Activated naive CD4-positive, alpha-beta T cell treated with anti-CD3 and anti-CD28 coated beads, Interleukin-2, amount 10 ng/mL, durations not matched to agents 7 days and 5 days (primary cell): ENCODE measurements around the gene MOB3C.
A peak's percentile ranks its signal among the peaks of the same experiment; 100 is the strongest.
"Not testable (repeated sequence)": the region's sequence is repeated elsewhere in the genome, so short reads cannot be mapped to it uniquely, and the experiment has no call there.

ENCODE experiments used
- CTCF ChIA-PET: fragments of 350-600 bp; sonication (Branson Sonifier 250); formaldehyde crosslinking; loops from one replicate; lab custom pipeline; 2021; ENCODE audit warnings: antibody characterized with exemption; lab: Charles Lee
- DNase-seq: peaks from one replicate; pipeline ENCODE4 v3.0.0-alpha.2; 2020
- H3K27ac Mint-ChIP-seq: one replicate; pipeline ENCODE4 v1.8.0; 2021; ENCODE audit warnings: mild to moderate bottlenecking, moderate library complexity, mixed read lengths
- H3K27me3 Mint-ChIP-seq: one replicate; pipeline ENCODE4 v1.8.0; 2021; ENCODE audit warnings: mild to moderate bottlenecking, mixed read lengths
- H3K36me3 Mint-ChIP-seq: one replicate; pipeline ENCODE4 v1.8.0; 2021; ENCODE audit warnings: mixed read lengths
- H3K4me1 Mint-ChIP-seq: one replicate; pipeline ENCODE4 v1.8.0; 2021; ENCODE audit warnings: mixed read lengths
- H3K4me3 Mint-ChIP-seq: one replicate; pipeline ENCODE4 v1.8.0; 2021; ENCODE audit warnings: mild to moderate bottlenecking, moderate library complexity, mixed read lengths
- H3K9me3 Mint-ChIP-seq: one replicate; pipeline ENCODE4 v1.8.0; 2021; ENCODE audit warnings: mixed read lengths

The MOB3C gene

DNA sequence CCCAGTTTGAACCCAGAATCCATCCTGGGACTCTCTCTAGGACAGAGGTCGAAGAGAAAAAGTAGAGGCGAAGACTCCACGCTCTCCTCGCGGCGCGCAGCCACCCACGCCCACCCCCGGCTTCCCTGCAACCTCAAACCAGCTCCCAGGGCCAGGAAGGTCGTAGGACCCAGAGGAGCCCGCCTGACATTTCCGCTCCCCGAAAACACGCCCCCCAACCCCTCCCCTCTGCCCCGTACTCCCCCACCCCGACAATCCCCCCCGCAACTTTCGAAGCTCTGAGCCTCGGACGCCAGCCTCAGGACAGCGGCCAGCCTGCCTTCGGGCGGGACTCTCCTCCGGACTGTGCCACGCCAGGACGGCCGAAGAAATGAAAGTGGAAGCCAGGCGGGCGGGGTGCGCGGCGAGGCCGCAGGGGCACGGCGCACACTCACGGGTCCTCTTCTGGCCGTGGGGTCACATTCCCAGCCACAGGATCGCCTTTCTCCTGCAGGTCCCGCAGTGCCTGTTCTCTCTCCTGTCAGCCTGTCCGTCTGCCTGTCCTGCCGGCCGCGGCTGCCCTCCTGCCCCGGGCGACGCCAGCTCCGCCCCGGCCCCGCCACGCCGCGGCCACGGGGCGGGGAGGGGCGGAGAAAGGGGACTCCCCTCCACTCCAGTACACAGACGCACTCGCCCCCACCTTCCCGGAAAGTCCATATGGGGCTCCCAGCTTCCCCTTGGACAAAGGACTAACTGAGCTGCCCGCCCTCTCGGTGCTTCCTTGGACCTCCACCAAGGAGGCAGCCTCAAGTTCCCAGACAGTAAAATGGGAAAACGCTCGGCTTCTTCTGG is at the start of gene MOB3C:
Gene MOB3C (minus strand): TSS at position 535 of the 831 bp plus-strand sequence. CDS start 3,490 bp downstream, outside the sequence.
- Mint-ChIP-seq H3K27ac (peak within 1 kb of the TSS; percentile 86), H3K36me3 (peaks cover 10% of the 10 kb centered on the region), H3K4me1 (peaks cover 56% of the 10 kb centered on the region), H3K9me3 (no peaks in the 10 kb centered on the region), H3K4me3 (peak within 1 kb of the TSS; percentile 91), H3K27me3 (peaks cover 31% of the 10 kb centered on the region)
- peak; percentile 83 for DNase-seq
- CTCF ChIA-PET: interaction anchor here (0.9 to 3.4 kb wide), 4 partner anchors 12 to 563 kb away, joined by 3 to 22 read pairs (median 3); partner anchors contain the start of gene MKNK1

DNA sequence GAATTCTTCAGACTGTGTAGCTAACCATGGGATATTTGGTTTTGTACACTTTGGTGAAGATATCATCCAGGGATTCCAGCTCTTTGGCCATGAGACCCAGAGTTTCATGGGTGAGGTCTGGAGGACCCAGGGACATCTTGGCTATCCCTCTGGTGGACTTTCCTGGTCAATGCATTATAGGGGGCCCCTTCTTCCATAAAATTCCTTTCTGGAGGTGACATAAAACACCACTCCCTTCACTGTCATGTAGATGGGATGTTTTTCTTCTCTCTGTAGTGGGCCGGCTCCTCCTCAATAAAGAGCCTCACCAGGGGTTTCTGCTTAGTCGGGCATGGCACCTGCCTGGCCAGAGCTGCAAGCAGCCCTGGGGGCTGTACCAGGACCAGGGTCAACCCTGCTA is 49.4 kb upstream of the MOB3C start:
- peaks cover 26% of the 10 kb centered on the region for H3K4me1 Mint-ChIP-seq
- H3K27me3 Mint-ChIP-seq: no peaks in the 10 kb centered on the region
- H3K27ac Mint-ChIP-seq: no peak overlapping the region
- CTCF ChIA-PET: interaction anchor here (0.6 kb wide), 1 partner anchor 188 kb away, joined by 3 read pairs; no protein-coding TSS in a partner anchor
- no peak overlapping the region for H3K4me3 Mint-ChIP-seq
- DNase-seq: no peak
- peaks cover 25% of the 10 kb centered on the region for H3K36me3 Mint-ChIP-seq
- no peaks in the 10 kb centered on the region for H3K9me3 Mint-ChIP-seq

DNA sequence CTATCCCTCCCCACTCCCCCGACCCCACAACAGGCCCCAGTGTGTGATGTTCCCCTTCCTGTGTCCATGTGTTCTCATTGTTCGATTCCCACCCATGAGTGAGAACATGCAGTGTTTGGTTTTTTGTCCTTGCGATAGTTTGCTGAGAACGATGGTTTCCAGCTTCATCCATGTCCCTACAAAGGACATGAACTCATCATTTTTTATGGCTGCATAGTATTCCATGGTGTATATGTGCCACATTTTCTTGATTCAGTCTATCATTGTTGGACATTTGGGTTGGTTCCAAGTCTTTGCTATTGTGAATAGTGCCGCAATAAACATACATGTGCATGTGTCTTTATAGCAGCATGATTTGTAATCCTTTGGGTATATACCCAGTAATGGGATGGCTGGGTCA is 46.3 kb upstream of the MOB3C start:
- H3K4me1 Mint-ChIP-seq: peaks cover 40% of the 10 kb centered on the region
- H3K27ac Mint-ChIP-seq, DNase-seq, H3K27me3 Mint-ChIP-seq, H3K4me3 Mint-ChIP-seq, CTCF ChIA-PET, H3K9me3 Mint-ChIP-seq: not testable (repeated sequence)
- peaks cover 33% of the 10 kb centered on the region for H3K36me3 Mint-ChIP-seq

DNA sequence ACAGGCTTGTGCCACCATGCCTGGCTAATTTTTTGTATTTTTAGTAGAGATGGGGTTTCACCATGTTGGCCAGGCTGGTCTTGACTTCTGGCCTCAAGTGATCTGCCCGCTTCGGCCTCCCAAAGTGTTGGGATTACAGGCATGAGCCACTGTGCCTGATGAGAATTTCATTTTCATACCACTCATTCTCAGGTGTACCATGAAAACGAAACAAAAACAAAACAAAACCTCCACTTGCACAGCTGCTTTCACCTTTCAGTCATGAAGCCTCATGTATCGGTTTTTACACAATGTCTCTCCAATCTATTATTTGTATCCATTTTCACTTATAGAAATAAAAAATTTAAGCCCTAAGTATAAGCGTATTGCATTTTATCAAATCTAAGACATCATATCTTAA is 43.5 kb upstream of the MOB3C start:
- H3K9me3 Mint-ChIP-seq, H3K27me3 Mint-ChIP-seq, H3K4me3 Mint-ChIP-seq, CTCF ChIA-PET, DNase-seq: not testable (repeated sequence)
- Mint-ChIP-seq H3K27ac (peak overlapping the region; percentile 7), H3K36me3 (peaks cover 44% of the 10 kb centered on the region), H3K4me1 (peaks cover 21% of the 10 kb centered on the region)

DNA sequence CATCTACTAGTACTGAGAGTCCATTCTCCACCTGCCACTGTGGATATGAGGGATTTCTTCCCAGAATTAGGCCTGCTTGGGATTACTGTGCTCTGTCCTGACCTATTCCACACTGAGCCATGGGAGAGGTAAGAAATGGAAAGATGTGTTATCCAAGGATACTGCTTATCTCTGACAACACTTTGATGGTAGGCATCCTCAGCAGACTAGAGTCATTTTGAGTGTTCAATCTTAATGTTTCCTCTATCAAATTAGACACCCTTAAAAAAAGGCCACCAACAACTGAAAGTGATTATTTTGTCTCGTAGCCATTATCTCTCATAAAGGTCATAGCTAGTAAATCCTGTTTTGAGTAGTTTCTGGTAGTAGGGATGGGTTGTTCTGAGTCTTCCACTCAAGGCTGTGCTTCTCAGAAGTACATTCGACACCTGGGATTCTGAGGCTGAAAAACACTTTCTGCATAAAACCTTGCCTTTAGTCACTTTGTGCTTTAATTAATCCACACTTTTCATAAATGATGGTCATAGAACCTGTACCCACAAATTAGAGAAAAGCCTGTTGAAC is 42.8 kb upstream of the MOB3C start:
- no peaks in the 10 kb centered on the region for H3K9me3 Mint-ChIP-seq

DNA sequence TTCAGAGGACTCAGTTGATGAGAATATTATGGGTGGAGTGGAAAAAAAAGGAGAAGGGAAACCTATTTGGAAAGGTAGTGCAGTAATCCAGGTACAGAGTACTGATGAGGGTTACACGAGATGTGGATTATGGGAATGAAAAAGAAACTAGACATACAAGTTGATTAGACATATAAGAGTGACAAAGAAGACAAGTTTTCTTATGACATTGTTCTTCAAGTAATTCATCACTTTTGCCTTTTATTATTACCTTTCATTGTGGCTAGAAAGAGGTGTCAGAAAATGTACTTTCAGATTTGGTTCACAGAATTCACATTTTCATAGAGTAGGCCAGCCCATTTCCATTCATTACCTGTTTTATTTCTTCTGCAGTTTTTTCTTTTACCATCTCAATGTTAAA is 41.2 kb upstream of the MOB3C start:
- CTCF ChIA-PET: interaction anchor here (0.7 kb wide), 1 partner anchor 434 kb away, joined by 3 read pairs; no protein-coding TSS in a partner anchor
- no peaks in the 10 kb centered on the region for H3K27me3 Mint-ChIP-seq
- H3K9me3 Mint-ChIP-seq: no peaks in the 10 kb centered on the region
- no peak for DNase-seq
- peaks cover 17% of the 10 kb centered on the region for H3K4me1 Mint-ChIP-seq
- H3K27ac Mint-ChIP-seq: no peak overlapping the region
- H3K36me3 Mint-ChIP-seq: peaks cover 38% of the 10 kb centered on the region
- H3K4me3 Mint-ChIP-seq: no peak overlapping the region

More for the DNA sequence above, 42.8 kb upstream of the MOB3C start:
- no peak for DNase-seq
- CTCF ChIA-PET: no interaction called here
- H3K36me3 Mint-ChIP-seq: peaks cover 45% of the 10 kb centered on the region
- H3K4me1 Mint-ChIP-seq: peaks cover 17% of the 10 kb centered on the region
- no peaks in the 10 kb centered on the region for H3K27me3 Mint-ChIP-seq
- no peak overlapping the region for H3K27ac Mint-ChIP-seq
- no peak overlapping the region for H3K4me3 Mint-ChIP-seq

DNA sequence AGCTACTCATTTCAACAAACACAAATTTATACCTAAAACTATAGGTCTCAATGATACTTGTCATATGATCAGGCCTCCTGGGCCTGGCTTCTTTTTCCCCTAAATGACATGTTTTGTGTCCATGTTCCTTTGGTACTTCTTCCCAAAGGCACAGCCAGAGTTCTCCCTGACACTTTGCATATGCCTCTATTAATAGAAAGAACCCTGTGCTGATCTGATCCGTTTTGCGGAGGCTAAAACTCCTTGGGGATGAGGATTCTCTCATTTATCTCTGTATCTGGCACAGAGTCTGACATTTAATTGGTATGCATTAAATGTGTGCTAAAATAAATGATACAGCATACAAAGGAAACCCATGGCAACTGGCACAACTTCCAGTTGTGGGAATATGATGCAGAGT is 40.0 kb upstream of the MOB3C start:
- Mint-ChIP-seq H3K36me3 (peaks cover 43% of the 10 kb centered on the region), H3K4me1 (peaks cover 17% of the 10 kb centered on the region), H3K4me3 (no peak overlapping the region), H3K9me3 (no peaks in the 10 kb centered on the region), H3K27me3 (no peaks in the 10 kb centered on the region), H3K27ac (no peak overlapping the region)
- CTCF ChIA-PET: interaction anchor here (1.1 kb wide), 1 partner anchor 34 kb away, joined by 3 read pairs; no protein-coding TSS in a partner anchor
- no peak for DNase-seq

DNA sequence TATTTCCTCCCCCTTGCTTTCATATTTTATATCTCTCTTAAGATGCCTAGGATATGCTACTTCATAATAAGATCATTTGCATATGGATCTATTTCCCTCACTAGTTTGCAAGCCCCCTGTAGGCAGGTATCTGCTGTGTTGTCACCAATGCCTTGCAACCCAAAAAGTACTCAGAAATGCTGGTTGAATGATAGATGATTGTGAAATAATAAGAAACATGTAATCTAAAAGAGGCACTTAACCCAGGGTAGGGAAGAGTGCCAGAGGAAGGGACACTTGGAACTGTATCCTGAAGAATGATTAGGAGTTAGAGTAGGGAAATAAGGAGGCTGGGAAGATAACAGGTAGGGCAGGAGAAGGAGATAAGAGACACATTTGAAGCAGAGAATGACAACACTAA is 39.2 kb upstream of the MOB3C start:
- Mint-ChIP-seq H3K36me3 (peaks cover 46% of the 10 kb centered on the region), H3K4me1 (peaks cover 14% of the 10 kb centered on the region), H3K27ac (no peak overlapping the region), H3K4me3 (no peak overlapping the region), H3K27me3 (no peaks in the 10 kb centered on the region), H3K9me3 (no peaks in the 10 kb centered on the region)
- CTCF ChIA-PET: no interaction called here
- no peak for DNase-seq

DNA sequence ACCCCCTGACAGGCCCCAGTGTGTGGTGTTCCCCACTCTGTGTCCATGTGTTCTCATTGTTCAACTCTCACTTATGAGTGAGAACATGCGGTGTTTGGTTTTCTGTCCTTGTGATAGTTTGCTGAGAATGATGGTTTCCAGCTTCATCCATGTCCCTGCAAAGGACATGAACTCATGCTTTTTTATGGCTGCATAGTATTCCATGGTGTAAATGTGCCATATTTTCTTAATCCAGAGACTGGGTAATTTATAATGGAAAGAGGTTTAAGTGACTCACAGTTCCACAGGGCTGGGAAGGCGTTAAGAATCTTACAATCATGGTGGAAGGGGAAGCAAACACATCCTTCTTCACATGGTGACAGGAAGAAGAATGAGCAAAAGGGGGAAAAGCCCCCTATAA is 38.1 kb upstream of the MOB3C start:
- DNase-seq, H3K27ac Mint-ChIP-seq, CTCF ChIA-PET, H3K4me1 Mint-ChIP-seq, H3K27me3 Mint-ChIP-seq, H3K9me3 Mint-ChIP-seq, H3K4me3 Mint-ChIP-seq: not testable (repeated sequence)
- H3K36me3 Mint-ChIP-seq: peaks cover 54% of the 10 kb centered on the region

DNA sequence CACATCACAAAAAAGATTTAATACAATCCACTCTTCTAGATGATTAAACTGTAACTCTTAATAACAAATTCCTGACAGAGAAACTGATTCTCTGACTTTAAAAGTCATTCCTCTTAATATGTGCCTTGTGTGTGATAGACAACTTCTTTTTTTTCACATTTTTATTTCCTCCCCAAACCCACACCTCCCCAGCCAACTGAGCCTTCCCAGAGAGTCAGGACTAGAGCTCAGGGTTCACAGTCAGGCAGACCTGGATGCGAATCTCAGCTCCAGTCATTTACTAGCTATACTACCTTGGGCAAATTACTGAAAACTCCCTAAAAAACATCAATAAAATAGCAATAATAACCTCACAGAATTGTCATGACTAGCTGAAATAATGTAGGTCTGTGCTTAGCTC is 37.4 kb upstream of the MOB3C start:
- no peak overlapping the region for H3K27ac Mint-ChIP-seq
- DNase-seq: no peak
- CTCF ChIA-PET: no interaction called here

DNA sequence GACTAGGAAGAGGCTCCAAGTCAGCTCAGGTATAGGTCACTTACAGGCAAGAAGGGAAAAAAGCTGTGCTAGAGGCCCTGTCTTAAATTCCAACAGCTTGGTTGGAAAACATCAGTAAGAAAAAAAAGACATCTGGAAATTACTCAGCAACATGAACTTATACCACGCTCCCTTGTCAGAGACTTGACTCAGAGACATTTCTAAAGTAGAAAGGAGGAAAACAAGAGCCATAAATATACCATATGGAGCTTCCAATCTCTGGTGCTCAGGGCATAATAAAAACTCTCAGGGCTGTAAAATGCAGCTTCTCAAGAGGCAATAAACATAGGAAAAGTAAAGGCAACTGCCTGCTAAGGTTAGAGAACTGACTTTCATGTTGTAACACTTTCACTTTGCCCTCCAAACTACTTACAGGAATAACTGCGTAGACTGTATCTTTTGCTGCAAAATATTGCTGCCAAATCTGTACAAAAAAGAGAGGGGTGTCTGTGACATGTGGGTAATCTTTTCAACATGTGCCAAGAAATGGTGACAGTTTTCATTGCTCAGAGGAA is 36.9 kb upstream of the MOB3C start:
- CTCF ChIA-PET: no interaction called here
- H3K4me1 Mint-ChIP-seq: no peaks in the 10 kb centered on the region
- H3K27me3 Mint-ChIP-seq: no peaks in the 10 kb centered on the region
- no peak overlapping the region for H3K4me3 Mint-ChIP-seq
- H3K27ac Mint-ChIP-seq: no peak overlapping the region
- no peak for DNase-seq
- H3K9me3 Mint-ChIP-seq: peaks cover 5% of the 10 kb centered on the region
- peaks cover 56% of the 10 kb centered on the region for H3K36me3 Mint-ChIP-seq

More for the DNA sequence above, 37.4 kb upstream of the MOB3C start:
- Mint-ChIP-seq H3K4me1 (no peaks in the 10 kb centered on the region), H3K36me3 (peaks cover 55% of the 10 kb centered on the region), H3K4me3 (no peak overlapping the region), H3K27me3 (no peaks in the 10 kb centered on the region), H3K9me3 (peaks cover 5% of the 10 kb centered on the region)

DNA sequence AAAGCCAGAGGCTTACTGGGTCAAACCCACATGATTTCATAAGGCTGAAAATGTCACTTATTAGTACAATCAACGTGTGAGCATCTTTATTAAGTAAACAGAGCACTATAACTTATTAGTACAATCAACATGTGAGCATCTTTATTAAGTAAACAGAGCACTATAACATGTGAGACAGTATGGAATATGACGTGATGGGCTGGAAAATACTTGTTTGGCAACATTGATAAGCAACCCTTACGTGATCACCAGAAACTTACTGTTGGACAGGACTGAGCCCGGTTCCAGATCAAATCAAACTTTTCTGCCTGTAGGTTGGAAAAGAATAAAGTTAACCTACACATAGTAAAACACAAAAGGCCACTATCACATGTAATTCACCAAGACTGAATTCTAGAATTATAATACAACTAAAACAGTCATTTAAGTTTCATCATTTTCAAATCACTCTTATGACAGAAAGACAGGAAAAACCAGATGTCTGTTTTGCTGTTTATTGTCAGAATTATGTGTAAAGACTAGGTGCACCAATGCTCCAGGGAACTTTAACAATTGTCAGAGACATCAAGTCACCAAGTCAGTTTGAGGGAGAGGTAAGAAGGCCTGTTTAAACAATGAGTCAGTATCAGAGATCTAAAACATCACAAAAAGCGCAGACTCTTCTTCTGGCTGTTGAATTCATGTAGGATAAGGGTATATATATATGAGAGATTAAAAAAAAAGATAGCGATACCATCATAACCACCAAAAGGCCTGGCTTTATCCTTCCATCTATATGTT is 35.9 kb upstream of the MOB3C start:
- no peak for DNase-seq
- H3K27me3 Mint-ChIP-seq: no peaks in the 10 kb centered on the region
- CTCF ChIA-PET: no interaction called here
- H3K9me3 Mint-ChIP-seq: peaks cover 5% of the 10 kb centered on the region
- no peaks in the 10 kb centered on the region for H3K4me1 Mint-ChIP-seq
- H3K4me3 Mint-ChIP-seq: no peak overlapping the region
- peaks cover 55% of the 10 kb centered on the region for H3K36me3 Mint-ChIP-seq
- no peak overlapping the region for H3K27ac Mint-ChIP-seq

DNA sequence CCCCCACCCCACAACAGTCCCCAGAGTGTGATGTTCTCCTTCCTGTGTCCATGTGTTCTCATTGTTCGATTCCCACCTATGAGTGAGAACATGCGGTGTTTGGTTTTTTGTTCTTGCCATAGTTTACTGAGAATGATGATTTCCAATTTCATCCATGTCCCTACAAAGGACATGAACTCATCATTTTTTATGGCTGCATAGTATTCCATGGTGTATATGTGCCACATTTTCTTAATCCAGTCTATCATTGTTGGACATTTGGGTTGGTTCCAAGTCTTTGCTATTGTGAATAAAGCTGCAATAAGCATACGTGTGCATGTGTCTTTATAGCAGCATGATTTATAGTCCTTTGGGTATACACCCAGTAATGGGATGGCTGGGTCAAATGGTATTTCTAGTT is 34.5 kb upstream of the MOB3C start:
- not testable (repeated sequence) for H3K27ac Mint-ChIP-seq, H3K4me1 Mint-ChIP-seq, H3K9me3 Mint-ChIP-seq, H3K4me3 Mint-ChIP-seq, DNase-seq, H3K27me3 Mint-ChIP-seq
- CTCF ChIA-PET: interaction anchor here (0.7 kb wide), 1 partner anchor 50 kb away, joined by 3 read pairs; no protein-coding TSS in a partner anchor
- H3K36me3 Mint-ChIP-seq: peaks cover 64% of the 10 kb centered on the region

DNA sequence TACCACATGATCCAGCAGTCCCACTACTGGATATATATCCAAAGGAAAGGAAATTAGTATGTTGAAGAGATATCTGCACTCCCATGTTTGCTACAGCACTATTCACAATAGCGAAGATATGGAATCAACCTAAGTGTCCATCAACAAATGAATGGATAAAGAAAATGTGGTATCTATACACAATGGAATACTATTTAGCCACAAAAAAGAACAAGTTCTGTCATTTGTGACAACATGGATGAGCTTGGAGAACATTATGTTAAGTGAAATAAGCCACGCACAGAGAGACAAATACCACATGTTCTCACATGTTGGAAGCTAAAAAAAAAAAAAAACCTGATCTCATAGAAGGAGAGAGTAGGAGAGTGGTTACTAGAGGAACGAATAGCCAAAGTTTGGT is 33.9 kb upstream of the MOB3C start:
- no peak overlapping the region for H3K4me3 Mint-ChIP-seq
- H3K9me3 Mint-ChIP-seq: peaks cover 5% of the 10 kb centered on the region
- H3K27me3 Mint-ChIP-seq: no peaks in the 10 kb centered on the region
- peaks cover 58% of the 10 kb centered on the region for H3K36me3 Mint-ChIP-seq
- no peak overlapping the region for H3K27ac Mint-ChIP-seq
- H3K4me1 Mint-ChIP-seq: no peaks in the 10 kb centered on the region
- no peak for DNase-seq
- CTCF ChIA-PET: no interaction called here
